OCI-LY3 (cell line): ENCODE results near the gene C1orf116.

ENCODE experiments used
- EZH2phosphoT487 ChIP-seq: fragments of 200-600 bp; shearing (Covaris generic); IDR thresholded peaks from 2 replicates; pipeline ENCODE4 v1.6.1; 2018; ENCODE audit warnings: antibody characterized with exemption, mixed run types, low read depth
- TF ChIP-seq, protein P1 (sequence below): fragments of 200-600, 300-600 bp; sonication (generic); IDR thresholded peaks from 2 replicates; pipeline ENCODE4 v1.5.1; 2014; ENCODE audit warnings: antibody characterized with exemption, low read length, low read depth

DNA sequence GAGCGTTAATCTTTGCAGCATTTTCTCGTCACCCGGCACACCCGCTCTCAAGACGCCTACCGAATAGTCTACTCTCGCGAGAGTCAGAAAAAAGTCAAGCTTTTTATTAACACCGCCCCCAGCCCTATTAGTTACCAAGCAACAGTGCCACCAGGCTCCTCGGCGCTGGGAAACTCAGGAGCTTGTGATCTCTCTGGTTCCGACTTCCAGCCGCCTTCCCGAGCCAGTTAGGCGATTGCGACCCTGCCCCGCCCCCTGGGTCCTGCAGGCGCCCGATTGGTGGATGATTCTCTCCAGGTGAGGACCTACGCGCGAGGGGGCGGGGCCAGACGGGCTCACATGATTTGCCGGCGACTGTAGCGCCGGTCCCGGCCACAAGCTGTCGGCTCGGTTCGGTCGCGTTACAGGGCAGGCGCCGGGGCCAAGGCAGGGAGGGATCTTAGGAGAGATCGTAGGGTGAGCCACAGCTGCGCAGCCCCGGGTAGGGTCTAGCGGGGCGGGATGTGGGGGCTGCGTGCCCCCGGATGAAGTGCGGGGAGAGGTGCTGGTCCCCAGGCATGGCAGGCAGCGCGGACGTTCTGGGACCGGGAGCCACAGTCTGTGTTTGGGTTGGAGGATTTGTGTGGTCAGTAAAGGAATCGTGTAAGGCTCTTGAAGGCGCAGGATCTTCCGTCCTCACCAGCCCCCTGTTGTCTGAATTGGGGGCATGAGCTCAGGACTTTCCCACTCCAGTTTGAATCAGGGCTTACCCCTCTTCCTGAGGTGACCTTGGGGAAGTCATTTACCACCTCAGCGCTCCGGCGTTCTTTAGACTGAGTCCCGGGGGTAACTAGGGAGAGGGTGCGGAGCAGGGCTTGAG lies 20.6 kb upstream of the C1orf116 start, which contains the start of gene PFKFB2:
- TF ChIP-seq, protein P1, sequence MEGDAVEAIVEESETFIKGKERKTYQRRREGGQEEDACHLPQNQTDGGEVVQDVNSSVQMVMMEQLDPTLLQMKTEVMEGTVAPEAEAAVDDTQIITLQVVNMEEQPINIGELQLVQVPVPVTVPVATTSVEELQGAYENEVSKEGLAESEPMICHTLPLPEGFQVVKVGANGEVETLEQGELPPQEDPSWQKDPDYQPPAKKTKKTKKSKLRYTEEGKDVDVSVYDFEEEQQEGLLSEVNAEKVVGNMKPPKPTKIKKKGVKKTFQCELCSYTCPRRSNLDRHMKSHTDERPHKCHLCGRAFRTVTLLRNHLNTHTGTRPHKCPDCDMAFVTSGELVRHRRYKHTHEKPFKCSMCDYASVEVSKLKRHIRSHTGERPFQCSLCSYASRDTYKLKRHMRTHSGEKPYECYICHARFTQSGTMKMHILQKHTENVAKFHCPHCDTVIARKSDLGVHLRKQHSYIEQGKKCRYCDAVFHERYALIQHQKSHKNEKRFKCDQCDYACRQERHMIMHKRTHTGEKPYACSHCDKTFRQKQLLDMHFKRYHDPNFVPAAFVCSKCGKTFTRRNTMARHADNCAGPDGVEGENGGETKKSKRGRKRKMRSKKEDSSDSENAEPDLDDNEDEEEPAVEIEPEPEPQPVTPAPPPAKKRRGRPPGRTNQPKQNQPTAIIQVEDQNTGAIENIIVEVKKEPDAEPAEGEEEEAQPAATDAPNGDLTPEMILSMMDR: no peak
- TF ChIP-seq EZH2phosphoT487: no peak
